ENCODE data around the gene ELP4.
"Not testable (repeated sequence)": the region's sequence is repeated elsewhere in the genome, so short reads cannot be mapped to it uniquely, and the experiment has no call there.

GRCh38 chr11:31493762-31494161, 15.8 kb upstream of the ELP4 start:
- not testable (repeated sequence) for TF ChIP-seq POLR2AphosphoS5 (IDR thresholded peaks at IDR 0.05; ENCODE audit: low read depth); ETS1 (IDR thresholded peaks at IDR 0.05); CTCF (conservative IDR thresholded peaks at IDR 0.05; ENCODE audit: low read depth in 2 of 2); NANOG (IDR thresholded peaks at IDR 0.05; ENCODE audit: borderline replicate concordance); REST (IDR thresholded peaks at IDR 0.05; ENCODE audit: unreplicated experiment)
